H1 (cell line): ENCODE results near the gene ALKBH3.

ENCODE experiments used
- CEBPB ChIP-seq: IDR thresholded peaks from 2 replicates; pipeline ENCODE4 v1.6.1; 2012; ENCODE audit warnings: low read depth, low read length
- CHD1 ChIP-seq: IDR thresholded peaks from 2 replicates; pipeline ENCODE4 v1.6.1; 2012; ENCODE audit warnings: low read depth, low read length, improper control_type of control experiment
- CTCF ChIP-seq, 3 experiments: IDR thresholded peaks; 1 replicate in 2 of 3; 2 replicates in 1 of 3; pipeline versions ENCODE4 v1.5.1 to v1.6.1; 2011; ENCODE audit warnings: low read length in 3 of 3, mild to moderate bottlenecking in 3 of 3, inconsistent platforms in 2 of 3, low read depth in 1 of 3, moderate library complexity in 1 of 3; ENCODE audit not compliant: insufficient read depth in 1 of 3; ENCODE audit errors: control extremely low read depth in 1 of 3
- HDAC2 ChIP-seq, 2 experiments: fragments of 300-600 bp in 1 of 2; sonication (generic) in 1 of 2; IDR thresholded peaks; 2 replicates each; pipeline ENCODE4 v1.6.1; 2011 to 2012; ENCODE audit warnings: low read depth in 2 of 2, low read length in 2 of 2, mild to moderate bottlenecking in 2 of 2, moderate library complexity in 2 of 2, borderline replicate concordance in 1 of 2, inconsistent platforms in 1 of 2
- POLR2AphosphoS5 ChIP-seq: IDR thresholded peaks from 2 replicates; pipeline ENCODE4 v1.6.1; 2011; ENCODE audit warnings: low read depth, low read length
- RAD21 ChIP-seq, 2 experiments: IDR thresholded peaks in 1 of 2; conservative IDR thresholded peaks in 1 of 2; 2 replicates each; pipeline ENCODE4 v1.6.1; 2011; ENCODE audit warnings: low read depth in 2 of 2, low read length in 2 of 2, improper control_type of control experiment in 1 of 2, inconsistent platforms in 1 of 2, mild to moderate bottlenecking in 1 of 2, moderate library complexity in 1 of 2

- no peak for TF ChIP-seq CTCF (IDR thresholded peaks at IDR 0.05; ENCODE audit: control extremely low read depth in 1 of 3, insufficient read depth in 1 of 3, low read depth in 1 of 3, low read length in 3 of 3)
- TF ChIP-seq RAD21 (IDR thresholded peaks at IDR 0.05 in 1 of 2, conservative IDR thresholded peaks at IDR 0.05 in 1 of 2; ENCODE audit: low read depth in 2 of 2, low read length in 2 of 2) = no peak
- TF ChIP-seq POLR2AphosphoS5 = no peak
- TF ChIP-seq CHD1 = no peak
- TF ChIP-seq CEBPB = no peak
- TF ChIP-seq HDAC2 (IDR thresholded peaks at IDR 0.05; ENCODE audit: borderline replicate concordance in 1 of 2, low read depth in 2 of 2, low read length in 2 of 2) = no peak
Measured at GRCh38 chr11:43951231-43951630, 70.6 kb downstream of the ALKBH3 start.
